ENCODE results near the gene PER2.

PER2 gene

GRCh38 chr2:238265605-238266004, 22.8 kb downstream of the PER2 start:
- CTCF ChIA-PET: interaction anchor here (0.6 to 4.9 kb wide), 9 partner anchors 10 to 746 kb away, joined by 3 to 54 read pairs (median 4); partner anchors contain the start of gene ERFE
- H3K36me3 ChIP-seq (ENCODE audit: control insufficient read depth in 2 of 2, insufficient read depth in 1 of 2, low read length in 2 of 2): peaks cover 0 to 10% of the 10 kb centered on the region in 2 experiments; a peak in 1 of 3 replicates
- POLR2A ChIA-PET: no interaction called here
- H3K4me1 ChIP-seq (ENCODE audit: control insufficient read depth, insufficient read depth, low read length): no peaks in the 10 kb centered on the region
- TF ChIP-seq ZNF530 (tag by site-specific recombination; IDR thresholded peaks at IDR 0.05; ENCODE audit: low read depth): no peak
- TF ChIP-seq PRDM10 (tag by site-specific recombination; IDR thresholded peaks at IDR 0.05): no peak
- no peak for TF ChIP-seq ZNF623 (tag by site-specific recombination; IDR thresholded peaks at IDR 0.05)
- TF ChIP-seq ZNF629 (tag by site-specific recombination; IDR thresholded peaks at IDR 0.05): no peak
- TF ChIP-seq ZBTB10 (tag by site-specific recombination; IDR thresholded peaks at IDR 0.05): no peak
- no peak for TF ChIP-seq KLF7 (tag by site-specific recombination; IDR thresholded peaks at IDR 0.05; ENCODE audit: borderline replicate concordance)
- TF ChIP-seq ZBTB44 (tag by site-specific recombination; IDR thresholded peaks at IDR 0.05): no peak
- no peak for TF ChIP-seq ZNF132 (tag by site-specific recombination; IDR thresholded peaks at IDR 0.05; ENCODE audit: borderline replicate concordance)
- no peak for TF ChIP-seq ZNF175 (tag by site-specific recombination; IDR thresholded peaks at IDR 0.05)
- TF ChIP-seq ZNF221 (tag by site-specific recombination; IDR thresholded peaks at IDR 0.05; ENCODE audit: borderline replicate concordance): no peak
- TF ChIP-seq ZNF280D (tag by site-specific recombination; IDR thresholded peaks at IDR 0.05): no peak
- TF ChIP-seq ZNF311 (tag by site-specific recombination; IDR thresholded peaks at IDR 0.05; ENCODE audit: borderline replicate concordance): no peak
- TF ChIP-seq OSR2 (tag by site-specific recombination; IDR thresholded peaks at IDR 0.05): no peak
- no peak for TF ChIP-seq SALL2 (tag by site-specific recombination; IDR thresholded peaks at IDR 0.05; ENCODE audit: borderline replicate concordance)
- no peak for TF ChIP-seq ZNF555 (tag by site-specific recombination; conservative IDR thresholded peaks at IDR 0.05)
- no peak for TF ChIP-seq ZNF658 (tag by site-specific recombination; IDR thresholded peaks at IDR 0.05)
- no peak for TF ChIP-seq ZNF514 (tag by site-specific recombination; IDR thresholded peaks at IDR 0.05)
- no peak for TF ChIP-seq ZNF776 (tag by site-specific recombination; IDR thresholded peaks at IDR 0.05; ENCODE audit: borderline replicate concordance)
- TF ChIP-seq ZNF133 (tag by site-specific recombination; IDR thresholded peaks at IDR 0.05): no peak
- no peak overlapping the region for H3K4me3 ChIP-seq (ENCODE audit: low read depth, low read length)
- H3K27ac ChIP-seq (ENCODE audit: extremely low read depth, low read depth, low read length): no peak overlapping the region
- no peaks in the 10 kb centered on the region for H3K9me3 ChIP-seq (ENCODE audit: control insufficient read depth, insufficient read depth, low read depth, low read length)

Data from HEK293 (cell line).